Measurements from ENCODE around the gene KIFC3.

The KIFC3 gene

DNA sequence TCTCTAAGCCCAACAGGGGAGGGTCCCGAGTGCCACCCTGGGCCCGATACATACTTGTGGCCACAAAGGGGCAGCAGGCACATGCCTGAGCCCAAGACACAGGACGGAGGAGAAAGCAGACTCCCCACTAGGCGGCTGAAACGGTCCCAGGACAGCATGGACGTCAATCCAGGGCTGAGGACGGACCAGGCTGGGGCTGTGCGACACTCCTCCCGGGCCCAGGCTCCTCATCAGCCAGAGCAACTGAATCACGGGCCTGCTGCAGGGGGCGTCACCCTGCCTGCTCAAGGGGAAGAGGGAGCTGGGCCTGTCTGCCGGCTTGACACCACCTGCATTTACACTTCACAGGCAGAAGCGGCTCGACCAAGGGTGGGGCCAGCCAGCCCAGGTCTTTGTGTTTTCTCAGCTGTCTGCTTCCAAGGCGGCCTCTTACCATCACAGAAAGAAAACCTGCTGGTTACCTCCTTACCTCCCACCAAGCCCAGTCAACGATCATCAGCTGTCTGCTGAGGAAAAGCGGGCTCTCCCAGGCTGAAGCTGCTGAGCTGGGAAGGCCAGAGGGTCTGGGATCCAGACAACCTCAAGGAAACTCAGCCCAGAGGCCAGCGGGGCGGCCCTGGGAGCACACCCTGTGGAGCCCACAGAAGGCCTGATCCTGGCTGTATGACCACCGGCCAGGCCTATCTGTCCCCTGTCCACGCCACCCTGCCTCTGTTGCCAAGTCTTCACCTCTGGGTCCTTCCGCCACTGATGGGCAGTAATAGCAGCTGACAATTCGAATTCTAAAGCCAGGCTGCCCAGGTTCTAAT lies 26.4 kb downstream of the KIFC3 start:
- peak; percentile 19 for TF ChIP-seq CTCF (IDR thresholded peaks at IDR 0.05; ENCODE audit: insufficient read depth, low read depth, low read length, missing control alignments)
- H3K4me3 ChIP-seq (ENCODE audit: low read length), result no peak overlapping the region
- no peak for DNase-seq (ENCODE audit: low read depth)

DNA sequence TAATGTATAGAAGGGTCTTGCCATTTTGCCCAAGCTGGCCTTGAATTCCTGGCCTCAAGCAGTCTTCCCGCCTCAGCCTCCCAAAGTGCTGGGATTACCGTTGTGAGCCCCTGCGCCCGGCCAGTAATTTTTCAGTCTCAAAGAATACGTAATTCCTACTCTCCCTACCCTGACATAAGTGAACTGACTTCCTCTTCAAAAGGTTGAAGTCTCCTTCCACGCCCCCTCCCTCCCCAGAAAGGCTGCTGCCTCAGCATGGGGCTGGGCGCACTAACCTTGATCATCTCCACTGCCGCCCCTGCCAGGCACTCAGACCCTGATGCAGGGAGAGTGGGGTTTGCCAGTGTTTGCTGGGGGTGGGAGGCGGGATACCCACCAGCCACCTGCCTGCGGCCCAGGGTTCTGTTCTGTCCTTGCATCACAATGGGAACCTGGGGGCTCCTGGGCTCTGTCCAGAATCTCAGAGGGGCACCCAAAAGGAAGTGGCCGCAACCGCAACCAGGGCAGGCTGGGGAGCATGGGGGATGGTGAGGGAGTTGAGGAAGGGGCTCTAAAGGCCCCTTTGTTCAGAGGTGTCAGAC lies 27.5 kb downstream of the KIFC3 start:
- TF ChIP-seq CTCF (IDR thresholded peaks at IDR 0.05; ENCODE audit: insufficient read depth, low read depth, low read length, missing control alignments), result no peak
- H3K4me3 ChIP-seq (ENCODE audit: low read length), result no peak overlapping the region
- no peak for DNase-seq (ENCODE audit: low read depth)

GRCh38 chr16:57773655-57774295 lies 28.5 kb downstream of the KIFC3 start:
- no peak for TF ChIP-seq CTCF (IDR thresholded peaks at IDR 0.05; ENCODE audit: insufficient read depth, low read depth, low read length, missing control alignments)
- H3K4me3 ChIP-seq (ENCODE audit: low read length), result no peak overlapping the region
- no peak for DNase-seq (ENCODE audit: low read depth)

- H3K4me3 ChIP-seq (ENCODE audit: low read length), result no peak overlapping the region
- no peak for TF ChIP-seq CTCF (IDR thresholded peaks at IDR 0.05; ENCODE audit: insufficient read depth, low read depth, low read length, missing control alignments)
- DNase-seq (ENCODE audit: low read depth), result no peak
Observed at GRCh38 chr16:57773019-57773418, 29.3 kb downstream of the KIFC3 start.

DNA sequence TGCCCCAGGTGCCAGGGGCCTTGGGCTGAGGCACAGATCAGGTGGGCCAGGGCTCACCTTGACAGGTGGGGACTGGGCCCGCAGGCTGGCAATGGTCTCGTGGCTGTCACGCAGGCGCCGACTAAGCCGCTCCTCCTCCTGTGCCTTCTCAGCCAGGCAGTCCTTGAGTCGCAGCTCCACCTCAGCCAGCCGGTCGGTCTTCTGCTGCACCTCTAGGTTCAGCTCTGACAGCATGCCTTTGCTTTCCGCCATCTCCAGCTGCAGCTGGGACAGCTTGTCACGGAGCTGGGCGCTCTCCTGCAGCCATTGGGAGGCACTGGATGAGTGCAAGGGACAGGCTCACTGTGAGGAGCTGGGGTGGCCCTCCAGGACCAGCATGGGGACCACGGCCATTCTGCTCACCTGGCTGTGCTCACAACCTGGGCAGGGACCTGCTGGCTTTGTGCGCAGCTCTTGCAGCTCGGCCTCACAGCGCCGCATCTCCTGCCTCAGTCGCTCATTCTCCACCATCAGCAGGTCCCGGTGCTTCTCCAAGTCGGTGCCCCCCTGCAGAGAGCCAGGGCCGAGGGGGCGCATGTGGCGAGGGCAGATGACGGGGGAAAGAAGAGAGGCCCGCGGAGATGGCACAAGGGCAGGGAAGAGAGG lies 31.0 kb downstream of the KIFC3 start:
- no peak for TF ChIP-seq CTCF (IDR thresholded peaks at IDR 0.05; ENCODE audit: insufficient read depth, low read depth, low read length, missing control alignments)
- DNase-seq (ENCODE audit: low read depth), result no peak
- H3K4me3 ChIP-seq (ENCODE audit: low read length), result no peak overlapping the region

DNA sequence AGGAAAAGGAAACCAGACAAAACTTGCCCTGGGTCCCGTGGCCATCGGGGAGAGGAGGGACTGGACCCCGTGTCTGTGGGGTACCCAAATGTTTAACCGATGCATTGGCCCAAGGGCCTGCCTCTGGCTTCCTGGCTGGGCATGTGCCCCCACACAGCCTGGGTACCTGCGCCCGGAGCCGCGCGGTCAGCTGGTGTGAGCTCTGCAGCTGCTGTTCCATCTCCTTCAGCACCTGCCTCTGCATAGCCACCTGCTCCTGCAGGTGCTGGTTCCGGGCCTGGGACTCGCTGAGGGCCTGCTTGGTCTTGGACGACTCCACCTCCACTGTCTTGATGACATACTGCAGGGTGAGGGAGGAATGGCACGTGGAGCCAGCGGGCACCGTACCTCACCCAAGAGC lies 31.9 kb downstream of the KIFC3 start:
- no peak overlapping the region for H3K4me3 ChIP-seq (ENCODE audit: low read length)
- DNase-seq (ENCODE audit: low read depth), result no peak
- TF ChIP-seq CTCF (IDR thresholded peaks at IDR 0.05; ENCODE audit: insufficient read depth, low read depth, low read length, missing control alignments), result no peak

Data from epithelial cell of esophagus (primary cell).